ENCODE data around the gene CEP85L.

DNA sequence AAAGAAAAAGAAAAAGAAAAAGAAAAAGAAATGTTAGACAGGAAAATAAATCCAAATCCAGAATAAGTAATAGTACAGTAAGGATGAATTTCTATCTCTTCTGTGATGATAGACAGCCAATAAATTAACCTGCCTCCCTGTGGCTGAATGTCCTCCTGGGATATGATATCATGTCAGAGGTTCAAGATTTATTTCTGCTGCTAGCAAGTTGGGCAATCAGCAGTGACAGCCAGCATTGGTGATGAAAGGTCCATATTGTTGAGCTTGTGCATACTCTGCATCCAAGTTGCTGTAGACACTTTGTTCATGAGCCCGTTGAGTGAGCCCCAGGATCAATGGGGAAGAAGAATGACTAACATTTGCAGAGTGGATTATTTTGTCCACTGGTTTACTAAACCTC lies 44.9 kb upstream of the CEP85L start:
- TF ChIP-seq, protein P1, sequence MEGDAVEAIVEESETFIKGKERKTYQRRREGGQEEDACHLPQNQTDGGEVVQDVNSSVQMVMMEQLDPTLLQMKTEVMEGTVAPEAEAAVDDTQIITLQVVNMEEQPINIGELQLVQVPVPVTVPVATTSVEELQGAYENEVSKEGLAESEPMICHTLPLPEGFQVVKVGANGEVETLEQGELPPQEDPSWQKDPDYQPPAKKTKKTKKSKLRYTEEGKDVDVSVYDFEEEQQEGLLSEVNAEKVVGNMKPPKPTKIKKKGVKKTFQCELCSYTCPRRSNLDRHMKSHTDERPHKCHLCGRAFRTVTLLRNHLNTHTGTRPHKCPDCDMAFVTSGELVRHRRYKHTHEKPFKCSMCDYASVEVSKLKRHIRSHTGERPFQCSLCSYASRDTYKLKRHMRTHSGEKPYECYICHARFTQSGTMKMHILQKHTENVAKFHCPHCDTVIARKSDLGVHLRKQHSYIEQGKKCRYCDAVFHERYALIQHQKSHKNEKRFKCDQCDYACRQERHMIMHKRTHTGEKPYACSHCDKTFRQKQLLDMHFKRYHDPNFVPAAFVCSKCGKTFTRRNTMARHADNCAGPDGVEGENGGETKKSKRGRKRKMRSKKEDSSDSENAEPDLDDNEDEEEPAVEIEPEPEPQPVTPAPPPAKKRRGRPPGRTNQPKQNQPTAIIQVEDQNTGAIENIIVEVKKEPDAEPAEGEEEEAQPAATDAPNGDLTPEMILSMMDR (IDR thresholded peaks at IDR 0.05 in 2 of 3, conservative IDR thresholded peaks at IDR 0.05 in 1 of 3; ENCODE audit: borderline replicate concordance in 1 of 3, insufficient read depth in 1 of 3, low read depth in 2 of 3, low read length in 2 of 3): no peak
- TF ChIP-seq POLR2A (IDR thresholded peaks at IDR 0.05; ENCODE audit: borderline replicate concordance, extremely low read depth, insufficient read depth, insufficient read length): no peak
- no peak for TF ChIP-seq SRF (IDR thresholded peaks at IDR 0.05; ENCODE audit: low read depth)
- no peak for TF ChIP-seq EZH2 (IDR thresholded peaks at IDR 0.05)
- TF ChIP-seq, protein P2, sequence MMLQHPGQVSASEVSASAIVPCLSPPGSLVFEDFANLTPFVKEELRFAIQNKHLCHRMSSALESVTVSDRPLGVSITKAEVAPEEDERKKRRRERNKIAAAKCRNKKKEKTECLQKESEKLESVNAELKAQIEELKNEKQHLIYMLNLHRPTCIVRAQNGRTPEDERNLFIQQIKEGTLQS (IDR thresholded peaks at IDR 0.05): no peak
- TF ChIP-seq POLR2AphosphoS5 (IDR thresholded peaks at IDR 0.05; ENCODE audit: low read depth, low read length): no peak
- TF ChIP-seq RAD21 (IDR thresholded peaks at IDR 0.05; ENCODE audit: low read depth): no peak
- TF ChIP-seq, protein P3, sequence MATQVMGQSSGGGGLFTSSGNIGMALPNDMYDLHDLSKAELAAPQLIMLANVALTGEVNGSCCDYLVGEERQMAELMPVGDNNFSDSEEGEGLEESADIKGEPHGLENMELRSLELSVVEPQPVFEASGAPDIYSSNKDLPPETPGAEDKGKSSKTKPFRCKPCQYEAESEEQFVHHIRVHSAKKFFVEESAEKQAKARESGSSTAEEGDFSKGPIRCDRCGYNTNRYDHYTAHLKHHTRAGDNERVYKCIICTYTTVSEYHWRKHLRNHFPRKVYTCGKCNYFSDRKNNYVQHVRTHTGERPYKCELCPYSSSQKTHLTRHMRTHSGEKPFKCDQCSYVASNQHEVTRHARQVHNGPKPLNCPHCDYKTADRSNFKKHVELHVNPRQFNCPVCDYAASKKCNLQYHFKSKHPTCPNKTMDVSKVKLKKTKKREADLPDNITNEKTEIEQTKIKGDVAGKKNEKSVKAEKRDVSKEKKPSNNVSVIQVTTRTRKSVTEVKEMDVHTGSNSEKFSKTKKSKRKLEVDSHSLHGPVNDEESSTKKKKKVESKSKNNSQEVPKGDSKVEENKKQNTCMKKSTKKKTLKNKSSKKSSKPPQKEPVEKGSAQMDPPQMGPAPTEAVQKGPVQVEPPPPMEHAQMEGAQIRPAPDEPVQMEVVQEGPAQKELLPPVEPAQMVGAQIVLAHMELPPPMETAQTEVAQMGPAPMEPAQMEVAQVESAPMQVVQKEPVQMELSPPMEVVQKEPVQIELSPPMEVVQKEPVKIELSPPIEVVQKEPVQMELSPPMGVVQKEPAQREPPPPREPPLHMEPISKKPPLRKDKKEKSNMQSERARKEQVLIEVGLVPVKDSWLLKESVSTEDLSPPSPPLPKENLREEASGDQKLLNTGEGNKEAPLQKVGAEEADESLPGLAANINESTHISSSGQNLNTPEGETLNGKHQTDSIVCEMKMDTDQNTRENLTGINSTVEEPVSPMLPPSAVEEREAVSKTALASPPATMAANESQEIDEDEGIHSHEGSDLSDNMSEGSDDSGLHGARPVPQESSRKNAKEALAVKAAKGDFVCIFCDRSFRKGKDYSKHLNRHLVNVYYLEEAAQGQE (IDR thresholded peaks at IDR 0.05; ENCODE audit: low read depth): no peak

All from HCT116 (cell line).